ENCODE measurements around the gene EYA2. TPM values are rescaled to one million over a fixed set of nuclear protein-coding genes. Genes with fewer than 3 reads are reported as not detected.

Gene EYA2
- total RNA-seq, 1 donor from 2014 or later = 0.62 TPM

DNA sequence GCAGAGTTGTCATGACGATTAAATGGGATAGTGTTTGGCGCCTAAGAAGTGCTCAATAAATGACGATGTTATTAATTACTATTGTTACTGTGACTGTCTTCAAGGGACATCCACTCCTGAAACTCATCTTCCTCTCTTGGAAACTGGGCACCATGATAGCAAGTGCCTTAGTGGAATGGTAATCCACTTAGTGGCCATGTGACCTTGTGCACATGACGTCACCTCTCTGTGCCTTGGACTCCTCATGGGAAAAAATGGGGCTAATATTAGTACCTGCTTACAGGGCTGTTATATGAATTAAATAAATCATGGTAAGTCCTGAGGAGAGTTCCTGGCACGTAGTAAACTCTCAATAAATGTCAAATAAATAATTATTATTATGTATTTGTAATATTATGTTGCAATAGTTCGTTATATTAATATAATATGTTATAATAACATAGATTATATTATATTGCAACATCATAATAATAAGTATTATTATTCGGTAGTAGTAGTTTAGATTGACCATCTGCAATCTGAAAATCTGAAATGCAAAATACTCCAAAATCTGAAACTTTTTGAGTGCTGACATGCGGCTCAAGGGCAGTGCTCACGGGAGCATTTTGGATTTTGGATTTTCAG lies 40.9 kb downstream of the EYA2 start:
- intact Hi-C loops (cut with micrococcal nuclease) = no loop called here
- no peak for DNase-seq
- TF ChIP-seq, protein P1, sequence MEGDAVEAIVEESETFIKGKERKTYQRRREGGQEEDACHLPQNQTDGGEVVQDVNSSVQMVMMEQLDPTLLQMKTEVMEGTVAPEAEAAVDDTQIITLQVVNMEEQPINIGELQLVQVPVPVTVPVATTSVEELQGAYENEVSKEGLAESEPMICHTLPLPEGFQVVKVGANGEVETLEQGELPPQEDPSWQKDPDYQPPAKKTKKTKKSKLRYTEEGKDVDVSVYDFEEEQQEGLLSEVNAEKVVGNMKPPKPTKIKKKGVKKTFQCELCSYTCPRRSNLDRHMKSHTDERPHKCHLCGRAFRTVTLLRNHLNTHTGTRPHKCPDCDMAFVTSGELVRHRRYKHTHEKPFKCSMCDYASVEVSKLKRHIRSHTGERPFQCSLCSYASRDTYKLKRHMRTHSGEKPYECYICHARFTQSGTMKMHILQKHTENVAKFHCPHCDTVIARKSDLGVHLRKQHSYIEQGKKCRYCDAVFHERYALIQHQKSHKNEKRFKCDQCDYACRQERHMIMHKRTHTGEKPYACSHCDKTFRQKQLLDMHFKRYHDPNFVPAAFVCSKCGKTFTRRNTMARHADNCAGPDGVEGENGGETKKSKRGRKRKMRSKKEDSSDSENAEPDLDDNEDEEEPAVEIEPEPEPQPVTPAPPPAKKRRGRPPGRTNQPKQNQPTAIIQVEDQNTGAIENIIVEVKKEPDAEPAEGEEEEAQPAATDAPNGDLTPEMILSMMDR (IDR thresholded peaks at IDR 0.05) = no peak
- POLR2A ChIA-PET = no interaction called here
- H3K36me3 Mint-ChIP-seq (ENCODE audit: low read depth) = no peaks in the 10 kb centered on the region
- H3K4me3 Mint-ChIP-seq = no peak overlapping the region
- H3K27ac Mint-ChIP-seq = no peak overlapping the region
- no peaks in the 10 kb centered on the region for H3K4me1 Mint-ChIP-seq
- peaks cover 28% of the 10 kb centered on the region for H3K27me3 Mint-ChIP-seq
- no peak for ATAC-seq (ENCODE audit: low read depth)
- CTCF ChIA-PET = no interaction called here
- H3K9me3 Mint-ChIP-seq = no peaks in the 10 kb centered on the region

DNA sequence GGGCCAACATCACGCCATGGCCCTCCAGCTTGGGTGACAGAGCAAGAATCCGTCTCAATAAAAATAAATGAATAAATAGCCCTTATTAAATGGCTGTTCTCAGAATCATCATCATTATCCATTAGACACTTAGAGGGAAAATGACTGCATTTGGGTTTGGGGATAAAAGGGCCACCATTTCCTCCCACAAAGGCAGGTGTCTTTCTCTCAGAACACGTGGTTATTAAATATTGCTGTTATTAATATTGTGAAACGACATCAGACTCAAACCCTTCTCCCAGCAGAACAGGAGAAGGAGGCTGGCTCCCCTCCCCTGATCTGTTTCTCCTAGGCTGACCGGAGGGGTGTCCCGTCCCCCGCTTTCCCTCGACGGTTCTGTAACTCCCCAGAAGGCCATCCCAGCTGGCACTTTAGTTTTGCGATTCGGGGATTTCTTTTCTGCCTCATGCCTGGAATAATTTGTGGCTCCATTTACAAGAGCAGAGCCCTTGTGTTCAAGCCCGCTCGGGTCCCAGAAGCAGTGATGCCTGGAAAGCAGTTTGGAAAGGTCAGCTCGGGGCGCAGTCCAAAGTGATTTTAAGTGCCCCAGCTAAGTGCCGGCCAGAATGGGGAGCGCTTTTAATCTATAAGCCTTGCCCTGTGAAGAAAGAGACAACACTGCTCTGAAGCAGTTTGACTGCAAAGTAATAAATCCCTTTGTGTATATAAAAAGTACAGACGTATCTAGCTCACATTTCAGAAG lies 41.9 kb downstream of the EYA2 start:
- DNase-seq = no peak
- Mint-ChIP-seq H3K4me1 (no peaks in the 10 kb centered on the region), H3K36me3 (ENCODE audit: low read depth) (no peaks in the 10 kb centered on the region), H3K9me3 (no peaks in the 10 kb centered on the region), H3K27ac (no peak overlapping the region), H3K27me3 (peaks cover 21% of the 10 kb centered on the region), H3K4me3 (no peak overlapping the region)
- intact Hi-C loops (cut with micrococcal nuclease) = no loop called here
- ChIA-PET CTCF (no interaction called here), POLR2A (no interaction called here)
- no peak for ATAC-seq (ENCODE audit: low read depth)
- TF ChIP-seq, protein P1 (IDR thresholded peaks at IDR 0.05) = no peak

DNA sequence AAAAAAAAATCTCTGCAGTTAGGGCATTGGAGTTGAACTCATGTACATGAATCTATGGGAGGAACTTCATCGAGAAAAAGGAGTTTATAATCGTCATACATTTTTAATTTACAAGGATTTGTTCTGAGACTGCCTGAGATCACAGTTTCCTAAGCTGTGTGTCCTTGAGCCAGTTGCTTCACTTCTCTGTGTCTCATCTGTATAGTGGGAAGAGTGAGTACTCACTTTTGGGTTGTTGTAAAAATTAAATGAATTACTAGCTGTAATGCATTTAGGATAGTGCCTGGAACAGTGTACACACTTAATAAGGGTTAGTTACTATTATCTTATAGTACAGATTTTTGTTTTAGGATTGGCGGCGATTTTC lies 42.5 kb downstream of the EYA2 start:
- H3K27me3 Mint-ChIP-seq = peaks cover 21% of the 10 kb centered on the region
- H3K4me1 Mint-ChIP-seq = no peaks in the 10 kb centered on the region
- ChIA-PET POLR2A (no interaction called here), CTCF (no interaction called here)
- ATAC-seq (ENCODE audit: low read depth) (no peak), DNase-seq (no peak)
- TF ChIP-seq, protein P1 (IDR thresholded peaks at IDR 0.05) = no peak
- H3K9me3 Mint-ChIP-seq = no peaks in the 10 kb centered on the region
- intact Hi-C loops (cut with micrococcal nuclease) = no loop called here
- no peaks in the 10 kb centered on the region for H3K36me3 Mint-ChIP-seq (ENCODE audit: low read depth)
- no peak overlapping the region for H3K4me3 Mint-ChIP-seq
- H3K27ac Mint-ChIP-seq = no peak overlapping the region

DNA sequence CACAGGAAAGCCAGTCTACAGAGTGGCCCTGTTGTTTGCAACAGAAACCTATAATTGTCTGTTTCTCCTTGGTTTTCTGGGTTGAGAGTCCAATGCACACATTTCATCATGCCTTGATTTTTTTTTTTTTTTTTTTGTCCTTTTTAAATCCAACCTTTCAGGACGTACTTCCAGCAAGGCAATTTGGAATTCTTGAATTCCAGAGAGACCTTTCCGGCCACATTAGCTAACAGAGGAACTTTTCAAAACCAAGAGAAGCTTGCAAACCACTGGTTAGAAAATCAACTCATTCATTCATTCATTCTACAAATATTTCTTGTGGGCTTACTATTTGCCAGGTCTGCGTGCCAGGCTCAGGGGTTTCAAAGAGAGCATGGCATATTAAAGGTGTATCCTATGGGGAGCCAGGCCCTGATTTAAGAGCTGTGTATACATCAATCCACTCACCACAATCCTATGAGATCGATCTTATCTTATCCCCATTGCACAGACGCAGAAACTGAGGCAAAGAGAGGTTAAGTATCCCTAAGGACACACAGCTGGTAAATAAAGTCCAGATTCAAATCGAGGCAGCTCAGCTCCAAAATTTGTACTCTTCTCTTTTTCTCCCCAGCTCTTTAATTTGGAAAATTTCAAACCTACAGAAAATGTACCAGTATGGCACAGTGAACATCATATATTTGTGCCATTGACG lies 43.0 kb downstream of the EYA2 start:
- H3K36me3 Mint-ChIP-seq (ENCODE audit: low read depth) = no peaks in the 10 kb centered on the region
- no peak for DNase-seq
- TF ChIP-seq, protein P1 (IDR thresholded peaks at IDR 0.05) = no peak
- H3K4me1 Mint-ChIP-seq = no peaks in the 10 kb centered on the region
- no peaks in the 10 kb centered on the region for H3K9me3 Mint-ChIP-seq
- H3K27ac Mint-ChIP-seq = no peak overlapping the region
- ATAC-seq (ENCODE audit: low read depth) = no peak
- no peak overlapping the region for H3K4me3 Mint-ChIP-seq
- CTCF ChIA-PET = no interaction called here
- POLR2A ChIA-PET = no interaction called here
- H3K27me3 Mint-ChIP-seq = peaks cover 21% of the 10 kb centered on the region
- intact Hi-C loops (cut with micrococcal nuclease) = no loop called here

DNA sequence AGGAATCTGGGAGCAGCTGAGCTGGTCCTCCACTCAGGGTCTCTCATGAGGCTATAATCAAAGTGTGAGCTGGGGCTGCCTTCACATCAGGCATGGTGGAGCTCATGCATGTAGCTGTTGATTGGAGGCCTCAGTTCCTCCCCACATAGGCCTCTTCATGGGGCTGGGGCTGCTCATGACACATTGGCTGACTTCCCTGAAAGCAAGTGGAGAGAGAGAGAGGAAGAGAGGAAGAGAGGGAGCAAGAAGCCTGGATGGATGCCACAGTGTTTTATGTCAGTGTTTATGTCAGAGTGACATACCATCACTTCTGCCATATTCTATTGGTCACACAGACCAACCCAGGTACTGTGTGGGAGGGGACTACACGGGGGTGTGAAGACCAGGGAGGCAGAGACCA lies 43.8 kb downstream of the EYA2 start:
- Mint-ChIP-seq H3K36me3 (ENCODE audit: low read depth) (no peaks in the 10 kb centered on the region), H3K27me3 (peaks cover 20% of the 10 kb centered on the region), H3K4me3 (no peak overlapping the region), H3K27ac (no peak overlapping the region), H3K9me3 (no peaks in the 10 kb centered on the region), H3K4me1 (no peaks in the 10 kb centered on the region)
- DNase-seq = no peak
- intact Hi-C loops (cut with micrococcal nuclease) = no loop called here
- ATAC-seq (ENCODE audit: low read depth) = no peak
- ChIA-PET CTCF (no interaction called here), POLR2A (no interaction called here)
- TF ChIP-seq, protein P1 (IDR thresholded peaks at IDR 0.05) = no peak
